HepG2 (cell line): Measurements from ENCODE around the gene GLT1D1. TPM values are rescaled to one million over a fixed set of nuclear protein-coding genes. Genes with fewer than 3 reads are reported as not detected.

ENCODE experiments used
- ATAC-seq: fragments of 200-7000 bp; cut with Tn5 transposase; 3 replicates; pipeline ENCODE4 v1.9.1; 2020; ENCODE audit warnings: mild to moderate bottlenecking, moderate library complexity
- BruUV-seq: library from RNA; stranded (reverse); fragments of 400-500 nt; replicated peaks from 2 replicates; lab custom pipeline; 2021; lab: Mats Ljungman, UMichigan
- CTCF ChIA-PET: fragments of 300-600 bp; formaldehyde crosslinking; extraction: SDS; loops from one replicate; lab custom pipeline; 2021; ENCODE audit warnings: low total read pairs, inconsistent platforms, low intra/inter-chr PET ratio; lab: Yijun Ruan, JAX
- POLR2A ChIA-PET: fragments of 350-600 bp; sonication (Branson Sonifier 250); formaldehyde crosslinking; loops from one replicate; lab custom pipeline; 2020; ENCODE audit warnings: antibody characterized with exemption, inconsistent platforms; lab: Yijun Ruan, JAX
- DNase-seq: peaks from one replicate; pipeline ENCODE4 v3.0.0-alpha.2; 2015; ENCODE audit warnings: low spot score
- FAIRE-seq: peaks from 3 replicates; lab custom pipeline; 2011; peaks lifted over from hg19 to GRCh38; lab: Jason Lieb, UNC
- H2AFZ ChIP-seq: one replicate; pipeline ENCODE4 v1.6.1; 2011; ENCODE audit warnings: low read length, inconsistent platforms
- H3K27ac ChIP-seq: fragments of 300-600 bp; 3 replicates; pipeline ENCODE4 v1.8.0; 2011; ENCODE audit warnings: mixed run types, mild to moderate bottlenecking, mixed read lengths, low read length, inconsistent platforms; ENCODE audit not compliant: insufficient read depth; ENCODE audit errors: extremely low read length
- H3K27me3 ChIP-seq, 2 experiments: fragments of 200-600 bp in 1 of 2; 2 replicates in 1 of 2; 3 replicates in 1 of 2; pipeline versions ENCODE4 v1.6.0 to v1.8.0; 2011; ENCODE audit warnings: low read length in 2 of 2, mild to moderate bottlenecking in 2 of 2, moderate library complexity in 2 of 2, inconsistent platforms in 1 of 2; ENCODE audit not compliant: insufficient read depth in 2 of 2, control insufficient read depth in 1 of 2
- H3K36me3 ChIP-seq, 2 experiments: fragments of 200-600 bp in 1 of 2; replicated peaks in 1 of 2; 2 replicates in 1 of 2; 3 replicates in 1 of 2; pipeline versions ENCODE4 v1.5.1 to v1.8.0; 2011; ENCODE audit warnings: low read length in 2 of 2, inconsistent platforms in 1 of 2; ENCODE audit not compliant: insufficient read depth in 2 of 2, control insufficient read depth in 1 of 2
- H3K4me1 ChIP-seq: 2 replicates; pipeline ENCODE4 v1.5.1; 2012; ENCODE audit warnings: low read length, inconsistent platforms; ENCODE audit not compliant: insufficient read depth
- H3K4me2 ChIP-seq: 2 replicates; pipeline ENCODE4 v1.6.0; 2011; ENCODE audit warnings: low read depth, low read length, inconsistent platforms
- H3K4me3 ChIP-seq, 3 experiments: fragments of 200-600 bp in 1 of 3; sonication (generic), shearing (Covaris generic) in 1 of 3; replicated peaks in 1 of 3; 2 replicates each; pipeline ENCODE4 v1.5.1; 2011 to 2016; ENCODE audit warnings: low read length in 3 of 3, inconsistent platforms in 2 of 3, low read depth in 2 of 3, mild to moderate bottlenecking in 2 of 3, control low read depth in 1 of 3, mixed read lengths in 1 of 3; ENCODE audit not compliant: insufficient read depth in 1 of 3
- H3K79me2 ChIP-seq: one replicate; pipeline ENCODE4 v1.6.1; 2011; ENCODE audit warnings: low read length, inconsistent platforms; ENCODE audit not compliant: insufficient read depth
- H3K9ac ChIP-seq: 2 replicates; pipeline ENCODE4 v1.6.0; 2011; ENCODE audit warnings: mild to moderate bottlenecking, low read depth, low read length, inconsistent platforms; ENCODE audit not compliant: insufficient read depth
- H3K9me3 ChIP-seq: 2 replicates; pipeline ENCODE4 v1.5.1; 2012; ENCODE audit warnings: mild to moderate bottlenecking, low read length
- H4K20me1 ChIP-seq: 2 replicates; pipeline ENCODE4 v1.6.0; 2011; ENCODE audit warnings: inconsistent platforms, mild to moderate bottlenecking, low read length, moderate library complexity; ENCODE audit not compliant: insufficient read depth
- AFF4 ChIP-seq: sonication (generic); formaldehyde crosslinking; IDR thresholded peaks from 2 replicates; pipeline ENCODE4 v1.4.0; 2020; ENCODE audit warnings: missing genetic modification reagents
- ATAD3A ChIP-seq: sonication (generic); formaldehyde crosslinking; IDR thresholded peaks from 2 replicates; pipeline ENCODE4 v1.4.0; 2020; ENCODE audit warnings: missing genetic modification reagents
- DBP ChIP-seq: sonication (generic); formaldehyde crosslinking; IDR thresholded peaks from 2 replicates; pipeline ENCODE4 v1.4.0; 2020; ENCODE audit warnings: missing genetic modification reagents; ENCODE audit errors: not compliant biosample characterization
- EP300 ChIP-seq, 3 experiments: sonication (generic) in 1 of 3; formaldehyde crosslinking in 1 of 3; IDR thresholded peaks; 2 replicates each; pipeline versions ENCODE4 v1.5.1 to v1.6.1; 2011 to 2020; ENCODE audit warnings: low read depth in 2 of 3, low read length in 2 of 3, borderline replicate concordance in 1 of 3, improper control_type of control experiment in 1 of 3, mild to moderate bottlenecking in 1 of 3, missing genetic modification reagents in 1 of 3, moderate library complexity in 1 of 3
- ESRRA ChIP-seq: sonication (generic); formaldehyde crosslinking; IDR thresholded peaks from 2 replicates; pipeline ENCODE4 v1.5.1; 2020; ENCODE audit warnings: mild to moderate bottlenecking, low read depth, missing genetic modification reagents
- JDP2 ChIP-seq: sonication (generic); formaldehyde crosslinking; IDR thresholded peaks from 2 replicates; pipeline ENCODE4 v1.8.1; 2022; ENCODE audit warnings: missing genetic modification reagents, borderline replicate concordance
- NFE2 ChIP-seq: sonication (generic); formaldehyde crosslinking; IDR thresholded peaks from 2 replicates; pipeline ENCODE4 v1.4.0; 2020; ENCODE audit warnings: missing genetic modification reagents
- PHF8 ChIP-seq: sonication (generic); formaldehyde crosslinking; IDR thresholded peaks from 2 replicates; pipeline ENCODE4 v1.5.0; 2020; ENCODE audit warnings: missing genetic modification reagents
- PRDM15 ChIP-seq: sonication (generic); formaldehyde crosslinking; IDR thresholded peaks from 2 replicates; pipeline ENCODE4 v1.4.0; 2020; ENCODE audit warnings: missing genetic modification reagents
- USF2 ChIP-seq, 2 experiments: sonication (generic) in 1 of 2; formaldehyde crosslinking in 1 of 2; IDR thresholded peaks; 2 replicates each; pipeline versions ENCODE4 v1.5.1 to v1.6.1; 2011 to 2020; ENCODE audit warnings: borderline replicate concordance in 1 of 2, low read depth in 1 of 2, low read length in 1 of 2, mild to moderate bottlenecking in 1 of 2, missing genetic modification reagents in 1 of 2, moderate library complexity in 1 of 2
- ZNF720 ChIP-seq: sonication (generic); formaldehyde crosslinking; IDR thresholded peaks from 2 replicates; pipeline ENCODE4 v1.4.0; 2020; ENCODE audit warnings: missing genetic modification reagents
- ZNF839 ChIP-seq: sonication (generic); formaldehyde crosslinking; IDR thresholded peaks from 2 replicates; pipeline ENCODE4 v1.4.0; 2020; ENCODE audit warnings: missing genetic modification reagents, mild to moderate bottlenecking, borderline replicate concordance
- WGBS: methylation state at CpG from one replicate; pipeline ENCODE4 v1.1.6; 2017; ENCODE audit warnings: low lambda C conversion rate; 5-methylcytosine and 5-hydroxymethylcytosine counted together
- in situ Hi-C: cut with HindIII; loops from 2 replicates; pipeline ENCODE4 v1.10.0; 2017; ENCODE audit warnings: low pct_unique_long_range_greater_than_20kb; ENCODE audit not compliant: extremely low pct_ligation_motif_present
- intact Hi-C: fragments of 100-400 bp; cut with micrococcal nuclease; formaldehyde crosslinking; loops from one replicate; pipeline ENCODE4 v1.10.0; 2022; ENCODE audit not compliant: unreplicated experiment
- polyA plus RNA-seq, 8 experiments: library from polyadenylated mRNA; depleted of rRNA in 3 of 8; stranded (reverse) in 7 of 8; unstranded in 1 of 8; fragments of >200 nt; fragmentation: Illumina TruSeq in 4 of 8; extraction: Trizol in 4 of 8; gene quantifications; 2 replicates each; pipeline versions ENCODE4 v1.2.1 to v1.2.3, GENCODE V29; 2011 to 2016; ENCODE audit warnings: low read depth in 4 of 8, missing spikeins in 1 of 8, mixed read lengths in 1 of 8; ENCODE audit not compliant: insufficient read depth in 1 of 8
- total RNA-seq, 5 experiments: library from RNA; depleted of rRNA; stranded (reverse); fragments of >200 nt; fragmentation: Illumina TruSeq; extraction: Trizol; gene quantifications; 2 replicates each; pipeline ENCODE4 v1.2.3, GENCODE V29; 2016; ENCODE audit warnings: low read depth in 1 of 5

Gene GLT1D1
- total and polyA plus RNA-seq, 2 of the 13 experiments (the other 11 are each of a cell fraction or from before 2014, with no cell fraction given) = 0.09 to 0.17 TPM

GRCh38 chr12:128956755-128957154 is 103.5 kb downstream of the GLT1D1 start:
- H3K4me1 ChIP-seq = no peaks in the 10 kb centered on the region
- ATAC-seq (no peak), FAIRE-seq (no peak), DNase-seq (no peak)
- CTCF ChIA-PET = no interaction called here
- 66% methylated on average over 7 of the region's 7 CpGs for WGBS
- no peaks in the 10 kb centered on the region for H3K79me2 ChIP-seq
- H3K27me3 ChIP-seq = peaks cover 0 to 5% of the 10 kb centered on the region in 2 experiments; a peak in 2 of 5 replicates
- BruUV-seq = no TSS peak
- no peak overlapping the region for H3K4me2 ChIP-seq
- POLR2A ChIA-PET = no interaction called here
- no peaks in the 10 kb centered on the region for H4K20me1 ChIP-seq
- intact Hi-C loops (no loop called here), in situ Hi-C loops (no loop called here)
- H3K9ac ChIP-seq = no peak overlapping the region
- no peak overlapping the region for H2AFZ ChIP-seq
- H3K9me3 ChIP-seq = no peaks in the 10 kb centered on the region
- no peak overlapping the region for H3K27ac ChIP-seq
- H3K36me3 ChIP-seq = no peaks in the 10 kb centered on the region
- no peak overlapping the region for H3K4me3 ChIP-seq
- no peak for TF ChIP-seq ATAD3A (CRISPR knock-in tag)
- TF ChIP-seq ESRRA (CRISPR knock-in tag) = no peak
- no peak for TF ChIP-seq DBP (CRISPR knock-in tag)
- TF ChIP-seq USF2 (IDR thresholded peaks at IDR 0.05; ENCODE audit: low read depth, low read length) = no peak
- no peak for TF ChIP-seq USF2 (CRISPR knock-in tag; IDR thresholded peaks at IDR 0.05; ENCODE audit: borderline replicate concordance)
- no peak for TF ChIP-seq ZNF839 (CRISPR knock-in tag)
- TF ChIP-seq JDP2 (CRISPR knock-in tag) = no peak
- TF ChIP-seq AFF4 (CRISPR knock-in tag) = no peak
- no peak for TF ChIP-seq ZNF720 (CRISPR knock-in tag)
- no peak for TF ChIP-seq PRDM15 (CRISPR knock-in tag)
- TF ChIP-seq NFE2 = no peak
- no peak for TF ChIP-seq PHF8 (CRISPR knock-in tag)
- TF ChIP-seq EP300 (IDR thresholded peaks at IDR 0.05; ENCODE audit: low read depth in 2 of 2, low read length in 2 of 2) = no peak
- no peak for TF ChIP-seq EP300 (CRISPR knock-in tag; IDR thresholded peaks at IDR 0.05; ENCODE audit: borderline replicate concordance)
